Stimulated activated CD8-positive, alpha-beta memory T cell treated with anti-CD3 and anti-CD28 coated beads, Interleukin-15, amount 100 ng/mL, for 1 hour (primary cell): ENCODE data around the gene TP63.
"Not testable (repeated sequence)": the region's sequence is repeated elsewhere in the genome, so short reads cannot be mapped to it uniquely, and the experiment has no call there.

Experiments used
- DNase-seq: peaks from one replicate; pipeline ENCODE4 v3.0.0-alpha.2; 2020; ENCODE audit warnings: low read depth

TP63 gene

GRCh38 chr3:189631373-189631408, at the start of gene TP63:
Gene TP63 (plus strand): TSS chr3:189631389. CDS start chr3:189631516, 127 bp downstream.
- DNase-seq: no peak

GRCh38 chr3:189582179-189582578, 49.0 kb upstream of the TP63 start:
- no peak for DNase-seq

GRCh38 chr3:189584645-189585044, 46.5 kb upstream of the TP63 start:
- DNase-seq: no peak

- DNase-seq: no peak
These were observed 44.1 kb upstream of the TP63 start for GRCh38 chr3:189586941-189587663.

GRCh38 chr3:189587664-189588040, 43.5 kb upstream of the TP63 start:
- DNase-seq: no peak

GRCh38 chr3:189588070-189588469, 43.1 kb upstream of the TP63 start:
- DNase-seq: no peak

GRCh38 chr3:189588475-189589178, 42.6 kb upstream of the TP63 start:
- no peak for DNase-seq

GRCh38 chr3:189589179-189589569, 42.0 kb upstream of the TP63 start:
- DNase-seq: no peak

- no peak for DNase-seq
These were observed 41.0 kb upstream of the TP63 start for GRCh38 chr3:189590223-189590622.

- no peak for DNase-seq
These were observed 37.6 kb upstream of the TP63 start for GRCh38 chr3:189593581-189593980.

- not testable (repeated sequence) for DNase-seq
These were observed 34.9 kb upstream of the TP63 start for GRCh38 chr3:189596078-189596979.

GRCh38 chr3:189597918-189598317, 33.3 kb upstream of the TP63 start:
- no peak for DNase-seq

GRCh38 chr3:189598530-189599225, 32.5 kb upstream of the TP63 start:
- DNase-seq: no peak

- DNase-seq: no peak
These were observed 28.7 kb upstream of the TP63 start for GRCh38 chr3:189602471-189602870.

GRCh38 chr3:189605717-189606116, 25.5 kb upstream of the TP63 start:
- DNase-seq: no peak

GRCh38 chr3:189606774-189607173, 24.4 kb upstream of the TP63 start:
- no peak for DNase-seq

- DNase-seq: not testable (repeated sequence)
These were observed 18.5 kb upstream of the TP63 start for GRCh38 chr3:189612641-189613040.

GRCh38 chr3:189613122-189613521, 18.1 kb upstream of the TP63 start:
- DNase-seq: no peak

GRCh38 chr3:189621948-189622603, 9.1 kb upstream of the TP63 start:
- DNase-seq: no peak

- no peak for DNase-seq
These were observed 8.6 kb upstream of the TP63 start for GRCh38 chr3:189622629-189623028.

- DNase-seq: no peak
These were observed 7.1 kb upstream of the TP63 start for GRCh38 chr3:189624130-189624529.

- DNase-seq: no peak
These were observed 6.1 kb upstream of the TP63 start for GRCh38 chr3:189625071-189625470.
